HepG2 (cell line): Measurements from ENCODE around the gene WFDC5. TPM values are rescaled to one million over a fixed set of nuclear protein-coding genes. Genes with fewer than 3 reads are reported as not detected.

Experiments
- ATF7-NPFF ChIP-seq: sonication (generic); formaldehyde crosslinking; IDR thresholded peaks from 2 replicates; pipeline ENCODE4 v1.8.1; 2023; ENCODE audit warnings: mild to moderate bottlenecking, low read depth, missing genetic modification reagents, moderate library complexity
- CEBPB ChIP-seq: IDR thresholded peaks from 2 replicates; pipeline ENCODE4 v1.6.1; 2011; ENCODE audit warnings: low read depth, low read length, improper control_type of control experiment, borderline replicate concordance
- EEA1 ChIP-seq: sonication (generic); formaldehyde crosslinking; IDR thresholded peaks from 2 replicates; pipeline ENCODE4 v1.5.1; 2020; ENCODE audit warnings: mild to moderate bottlenecking, missing genetic modification reagents, borderline replicate concordance
- ERF ChIP-seq: IDR thresholded peaks from 2 replicates; pipeline ENCODE4 v1.6.1; 2018; ENCODE audit warnings: missing biosample characterization, missing genetic modification reagents
- FOSL1 ChIP-seq: sonication (generic); formaldehyde crosslinking; IDR thresholded peaks from 2 replicates; pipeline ENCODE4 v1.9.0; 2021; ENCODE audit warnings: missing genetic modification reagents, borderline replicate concordance
- GTF2F1 ChIP-seq: fragments of 150-350 bp; IDR thresholded peaks from 2 replicates; pipeline ENCODE4 v1.6.1; 2014; ENCODE audit warnings: low read length
- HDAC1 ChIP-seq: sonication (generic); formaldehyde crosslinking; IDR thresholded peaks from 2 replicates; pipeline ENCODE4 v1.5.1; 2020; ENCODE audit warnings: mild to moderate bottlenecking, missing genetic modification reagents
- KDM5B ChIP-seq: sonication (generic); formaldehyde crosslinking; IDR thresholded peaks from 2 replicates; pipeline ENCODE4 v1.4.0; 2020; ENCODE audit warnings: missing genetic modification reagents, mild to moderate bottlenecking, borderline replicate concordance
- MXD4 ChIP-seq: IDR thresholded peaks from 2 replicates; pipeline ENCODE4 v1.6.1; 2016; ENCODE audit warnings: mild to moderate bottlenecking, missing biosample characterization, missing genetic modification reagents
- PAF1 ChIP-seq: IDR thresholded peaks from 2 replicates; pipeline ENCODE4 v1.6.1; 2016; ENCODE audit warnings: missing genetic modification reagents, missing compliant biosample characterization
- REPIN1 ChIP-seq: sonication (generic); formaldehyde crosslinking; IDR thresholded peaks from 2 replicates; pipeline ENCODE4 v1.8.0; 2022; ENCODE audit warnings: missing genetic modification reagents, low read depth, mild to moderate bottlenecking, borderline replicate concordance
- SATB2 ChIP-seq: sonication (generic); formaldehyde crosslinking; IDR thresholded peaks from 2 replicates; pipeline ENCODE4 v1.5.0; 2020; ENCODE audit warnings: missing genetic modification reagents
- ZNF121 ChIP-seq: sonication (generic); formaldehyde crosslinking; IDR thresholded peaks from 2 replicates; pipeline ENCODE4 v1.5.0; 2020; ENCODE audit warnings: mild to moderate bottlenecking, missing genetic modification reagents
- ZNF350 ChIP-seq: sonication (generic); formaldehyde crosslinking; IDR thresholded peaks from 2 replicates; pipeline ENCODE4 v1.4.0; 2020; ENCODE audit warnings: mild to moderate bottlenecking, low read depth, missing genetic modification reagents, borderline replicate concordance
- ZNF496 ChIP-seq: sonication (generic); formaldehyde crosslinking; IDR thresholded peaks from 2 replicates; pipeline ENCODE4 v1.8.1; 2023; ENCODE audit warnings: mild to moderate bottlenecking, moderate library complexity, missing genetic modification reagents; ENCODE audit not compliant: insufficient replicate concordance
- ZNF619 ChIP-seq: sonication (generic); formaldehyde crosslinking; IDR thresholded peaks from 2 replicates; pipeline ENCODE4 v1.4.0; 2020; ENCODE audit warnings: mild to moderate bottlenecking, missing genetic modification reagents
- ZNF782 ChIP-seq: sonication (generic); formaldehyde crosslinking; IDR thresholded peaks from 2 replicates; pipeline ENCODE4 v1.4.0; 2020; ENCODE audit warnings: missing genetic modification reagents, mild to moderate bottlenecking, borderline replicate concordance
- ZNF800 ChIP-seq: sonication (generic); formaldehyde crosslinking; IDR thresholded peaks from 2 replicates; pipeline ENCODE4 v1.4.0; 2020; ENCODE audit warnings: missing genetic modification reagents
- ZSCAN21 ChIP-seq: sonication (generic); formaldehyde crosslinking; IDR thresholded peaks from 2 replicates; pipeline ENCODE4 v1.8.0; 2022; ENCODE audit warnings: mild to moderate bottlenecking, missing genetic modification reagents, moderate library complexity, borderline replicate concordance
- polyA plus RNA-seq, 8 experiments: library from polyadenylated mRNA; depleted of rRNA in 3 of 8; stranded (reverse) in 7 of 8; unstranded in 1 of 8; fragments of >200 nt; fragmentation: Illumina TruSeq in 4 of 8; extraction: Trizol in 4 of 8; gene quantifications; 2 replicates each; pipeline versions ENCODE4 v1.2.1 to v1.2.3, GENCODE V29; 2011 to 2016; ENCODE audit warnings: low read depth in 4 of 8, missing spikeins in 1 of 8, mixed read lengths in 1 of 8; ENCODE audit not compliant: insufficient read depth in 1 of 8
- total RNA-seq, 5 experiments: library from RNA; depleted of rRNA; stranded (reverse); fragments of >200 nt; fragmentation: Illumina TruSeq; extraction: Trizol; gene quantifications; 2 replicates each; pipeline ENCODE4 v1.2.3, GENCODE V29; 2016; ENCODE audit warnings: low read depth in 1 of 5
- TF ChIP-seq, protein P1 (sequence below): fragments of 450-650 bp; IDR thresholded peaks from 2 replicates; pipeline ENCODE4 v1.6.1; 2016
- TF ChIP-seq, protein P2 (sequence below), 2 experiments: sonication (generic) in 1 of 2; formaldehyde crosslinking in 1 of 2; IDR thresholded peaks; 2 replicates each; pipeline versions ENCODE4 v1.6.1 to v1.9.0; 2014 to 2022; ENCODE audit warnings: antibody characterized with exemption in 1 of 2, borderline replicate concordance in 1 of 2, inconsistent platforms in 1 of 2, low read depth in 1 of 2, missing genetic modification reagents in 1 of 2

WFDC5 gene
- total and polyA plus RNA-seq, 2 of the 13 experiments (the other 11 are each of a cell fraction or from before 2014, with no cell fraction given): not detected

- TF ChIP-seq ZNF496 (CRISPR knock-in tag) (no peak), ZNF619 (CRISPR knock-in tag) (no peak), ATF7-NPFF (no peak), ZNF782 (CRISPR knock-in tag) (no peak), FOSL1 (no peak), ERF (0 out of 2 replicates have a peak, but pooled peaks have one; percentile 6), GTF2F1 (no peak), ZNF121 (CRISPR knock-in tag) (no peak), MXD4 (no peak), HDAC1 (CRISPR knock-in tag) (no peak), SATB2 (CRISPR knock-in tag) (no peak), KDM5B (CRISPR knock-in tag) (no peak), REPIN1 (CRISPR knock-in tag) (0 out of 2 replicates have a peak, but pooled peaks have one; percentile 28), ZNF800 (no peak), EEA1 (no peak), ZSCAN21 (no peak), ZNF350 (CRISPR knock-in tag) (0 out of 2 replicates have a peak, but pooled peaks have one; percentile 13), PAF1 (CRISPR knock-in tag) (no peak), CEBPB (0 out of 2 replicates have a peak, but pooled peaks have one; percentile 51)
- TF ChIP-seq, protein P1, sequence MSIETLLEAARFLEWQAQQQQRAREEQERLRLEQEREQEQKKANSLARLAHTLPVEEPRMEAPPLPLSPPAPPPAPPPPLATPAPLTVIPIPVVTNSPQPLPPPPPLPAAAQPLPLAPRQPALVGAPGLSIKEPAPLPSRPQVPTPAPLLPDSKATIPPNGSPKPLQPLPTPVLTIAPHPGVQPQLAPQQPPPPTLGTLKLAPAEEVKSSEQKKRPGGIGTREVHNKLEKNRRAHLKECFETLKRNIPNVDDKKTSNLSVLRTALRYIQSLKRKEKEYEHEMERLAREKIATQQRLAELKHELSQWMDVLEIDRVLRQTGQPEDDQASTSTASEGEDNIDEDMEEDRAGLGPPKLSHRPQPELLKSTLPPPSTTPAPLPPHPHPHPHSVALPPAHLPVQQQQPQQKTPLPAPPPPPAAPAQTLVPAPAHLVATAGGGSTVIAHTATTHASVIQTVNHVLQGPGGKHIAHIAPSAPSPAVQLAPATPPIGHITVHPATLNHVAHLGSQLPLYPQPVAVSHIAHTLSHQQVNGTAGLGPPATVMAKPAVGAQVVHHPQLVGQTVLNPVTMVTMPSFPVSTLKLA: peak; percentile 60; the same call in 1 of the 2 replicates
- TF ChIP-seq, protein P2, sequence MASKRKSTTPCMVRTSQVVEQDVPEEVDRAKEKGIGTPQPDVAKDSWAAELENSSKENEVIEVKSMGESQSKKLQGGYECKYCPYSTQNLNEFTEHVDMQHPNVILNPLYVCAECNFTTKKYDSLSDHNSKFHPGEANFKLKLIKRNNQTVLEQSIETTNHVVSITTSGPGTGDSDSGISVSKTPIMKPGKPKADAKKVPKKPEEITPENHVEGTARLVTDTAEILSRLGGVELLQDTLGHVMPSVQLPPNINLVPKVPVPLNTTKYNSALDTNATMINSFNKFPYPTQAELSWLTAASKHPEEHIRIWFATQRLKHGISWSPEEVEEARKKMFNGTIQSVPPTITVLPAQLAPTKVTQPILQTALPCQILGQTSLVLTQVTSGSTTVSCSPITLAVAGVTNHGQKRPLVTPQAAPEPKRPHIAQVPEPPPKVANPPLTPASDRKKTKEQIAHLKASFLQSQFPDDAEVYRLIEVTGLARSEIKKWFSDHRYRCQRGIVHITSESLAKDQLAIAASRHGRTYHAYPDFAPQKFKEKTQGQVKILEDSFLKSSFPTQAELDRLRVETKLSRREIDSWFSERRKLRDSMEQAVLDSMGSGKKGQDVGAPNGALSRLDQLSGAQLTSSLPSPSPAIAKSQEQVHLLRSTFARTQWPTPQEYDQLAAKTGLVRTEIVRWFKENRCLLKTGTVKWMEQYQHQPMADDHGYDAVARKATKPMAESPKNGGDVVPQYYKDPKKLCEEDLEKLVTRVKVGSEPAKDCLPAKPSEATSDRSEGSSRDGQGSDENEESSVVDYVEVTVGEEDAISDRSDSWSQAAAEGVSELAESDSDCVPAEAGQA (IDR thresholded peaks at IDR 0.05; ENCODE audit: low read depth): no peak
- TF ChIP-seq, protein P2 (CRISPR knock-in tag; IDR thresholded peaks at IDR 0.05; ENCODE audit: borderline replicate concordance): no peak
Measured at GRCh38 chr20:45101333-45101850, 13.6 kb downstream of the WFDC5 start (continued).
